NCI-H82 treated with DMSO at 0.1 percent for 48 hours (cell line): ENCODE data around the gene CXCR5.
A peak's percentile ranks its signal among the peaks of the same experiment; 100 is the strongest.

Source experiments
- DNase-seq: peaks from one replicate; lab custom pipeline; 2025; ENCODE audit not compliant: unreplicated experiment; lab: John Stamatoyannopoulos, UW

CXCR5 gene

DNA sequence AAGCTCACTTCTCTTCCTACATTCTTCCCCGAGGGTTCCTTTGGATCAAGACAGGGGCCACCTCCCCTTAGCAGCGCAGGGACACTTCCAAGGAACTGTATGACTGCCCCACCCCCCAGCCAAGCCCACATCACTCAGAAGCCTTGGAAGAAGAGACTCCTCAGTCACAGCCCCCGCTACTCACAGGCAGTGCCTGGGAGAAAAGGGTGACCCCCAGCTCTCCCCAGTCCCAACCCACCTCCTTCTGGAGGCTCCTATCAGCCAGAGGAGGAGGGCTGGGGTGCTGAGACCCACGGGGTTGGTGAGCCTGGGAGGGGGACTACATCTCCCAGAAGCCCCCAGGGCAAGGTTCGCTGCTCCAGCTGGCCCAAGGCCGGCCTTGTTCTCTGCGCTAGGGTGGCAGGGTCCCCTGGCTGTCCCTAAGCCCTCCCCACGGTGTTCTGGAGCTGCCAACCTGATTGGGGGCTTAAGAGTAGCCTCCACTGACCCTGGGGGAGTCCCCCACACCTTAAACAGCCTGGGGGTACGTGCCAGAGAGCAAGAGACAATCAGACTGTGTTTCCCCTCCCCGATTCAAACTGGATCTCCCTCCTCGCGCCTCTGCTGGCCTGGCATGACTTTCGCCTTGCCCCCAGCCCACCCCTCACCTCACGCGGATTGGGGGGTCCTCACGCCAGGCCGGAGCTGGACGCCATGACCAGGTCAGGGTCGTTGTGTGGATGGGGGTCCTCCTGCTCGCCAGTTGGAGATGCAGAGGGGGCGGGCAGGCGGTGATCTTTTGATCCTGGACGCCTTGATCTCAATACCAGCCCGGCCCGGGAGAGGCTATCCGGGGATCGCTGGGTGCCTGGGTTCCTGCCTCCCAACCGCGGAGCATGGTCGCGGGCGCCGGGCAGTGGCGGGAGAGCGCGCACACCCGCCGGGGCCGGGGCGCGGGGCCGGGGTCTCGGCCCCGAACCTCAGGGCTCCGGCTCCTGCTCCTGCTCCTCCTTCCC lies 41.2 kb downstream of the CXCR5 start:
- DNase-seq: no peak

GRCh38 chr11:118927554-118928100 lies 43.9 kb downstream of the CXCR5 start:
- DNase-seq: no peak

GRCh38 chr11:118928101-118928869 lies 44.6 kb downstream of the CXCR5 start:
- peak; percentile 78 for DNase-seq

- DNase-seq: peak; percentile 62
Measured at GRCh38 chr11:118928870-118929500, 45.3 kb downstream of the CXCR5 start.

DNA sequence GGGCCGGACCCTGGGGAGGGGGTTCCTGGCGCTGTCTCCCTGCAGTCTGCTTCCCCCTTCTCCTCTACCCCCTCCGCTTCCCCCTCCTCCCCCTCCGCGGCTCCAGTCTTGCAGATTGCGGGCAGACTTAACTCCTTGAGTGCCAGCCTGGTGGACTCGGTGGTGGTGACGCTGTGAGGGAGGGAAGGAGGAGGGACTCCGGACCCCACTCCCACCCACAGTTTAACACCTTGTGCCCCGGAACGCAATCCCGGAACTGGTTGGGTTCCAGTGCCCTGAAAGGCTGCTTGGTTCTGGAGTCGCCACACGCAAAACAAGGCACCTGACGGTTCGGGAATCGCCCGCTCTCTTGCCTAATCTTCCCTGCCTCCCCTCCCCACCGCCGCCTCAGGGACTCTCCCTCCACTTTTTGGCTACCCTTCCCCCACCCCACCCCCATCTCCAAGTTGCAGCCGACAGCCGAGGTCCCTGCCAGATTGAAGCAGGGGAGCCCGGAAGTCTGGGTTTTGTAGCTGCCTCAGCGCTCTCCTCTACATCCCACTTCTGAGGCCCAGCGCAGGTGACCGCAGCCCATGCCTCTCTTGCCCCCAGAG lies 45.9 kb downstream of the CXCR5 start:
- peak; percentile 62 for DNase-seq

- peak; percentile 22 for DNase-seq
Measured at GRCh38 chr11:118930094-118930712, 46.5 kb downstream of the CXCR5 start.

DNA sequence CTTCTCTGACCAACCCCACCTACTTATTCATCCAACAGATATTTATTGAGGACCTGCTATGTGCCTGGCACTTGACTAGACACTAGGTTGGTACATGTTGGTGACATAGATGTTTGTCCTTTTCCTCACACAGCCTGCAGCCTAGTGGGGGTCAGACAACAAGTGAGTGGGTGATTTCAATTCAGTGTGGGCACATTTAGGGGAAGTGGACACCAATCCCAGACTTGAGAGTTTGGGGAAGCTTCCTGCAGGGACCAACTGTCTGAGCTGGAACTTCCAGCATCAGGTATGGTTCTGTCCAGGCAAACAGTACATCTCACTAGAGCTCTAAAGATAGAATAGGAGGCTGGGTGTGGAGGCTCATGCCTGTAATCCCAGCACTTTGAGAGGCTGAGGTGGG lies 47.9 kb downstream of the CXCR5 start:
- no peak for DNase-seq

GRCh38 chr11:118933486-118933885 lies 49.8 kb downstream of the CXCR5 start:
- no peak for DNase-seq

- no peak for DNase-seq
Measured at GRCh38 chr11:118935376-118935775, 51.7 kb downstream of the CXCR5 start.

GRCh38 chr11:118938491-118939403 lies 55.1 kb downstream of the CXCR5 start:
- no peak for DNase-seq

DNA sequence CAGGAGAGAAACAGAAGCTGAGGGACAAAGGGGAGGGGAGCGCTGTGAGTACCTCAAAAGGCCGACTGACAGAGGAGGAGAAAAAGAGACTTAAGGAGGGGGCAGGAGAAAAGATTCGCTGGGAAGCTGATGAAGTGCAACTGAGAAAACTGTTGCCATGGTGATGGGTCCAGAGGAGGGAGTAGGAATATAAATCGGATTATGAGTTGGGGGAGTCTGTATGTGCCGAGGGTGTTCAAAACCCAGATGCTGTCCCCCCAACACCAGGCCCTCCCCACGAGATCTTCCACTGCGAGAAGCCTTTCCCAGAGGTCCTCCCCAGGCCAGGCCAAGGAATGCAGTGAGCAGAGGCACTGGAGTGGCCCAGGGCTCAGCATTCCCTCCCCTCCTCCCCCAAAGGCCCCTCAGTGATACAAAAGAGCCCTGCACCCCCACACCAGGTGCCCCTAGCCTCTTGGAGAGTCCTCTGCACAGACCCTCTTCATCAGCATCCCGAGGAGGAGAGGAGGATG lies 55.8 kb downstream of the CXCR5 start:
- no peak for DNase-seq

DNA sequence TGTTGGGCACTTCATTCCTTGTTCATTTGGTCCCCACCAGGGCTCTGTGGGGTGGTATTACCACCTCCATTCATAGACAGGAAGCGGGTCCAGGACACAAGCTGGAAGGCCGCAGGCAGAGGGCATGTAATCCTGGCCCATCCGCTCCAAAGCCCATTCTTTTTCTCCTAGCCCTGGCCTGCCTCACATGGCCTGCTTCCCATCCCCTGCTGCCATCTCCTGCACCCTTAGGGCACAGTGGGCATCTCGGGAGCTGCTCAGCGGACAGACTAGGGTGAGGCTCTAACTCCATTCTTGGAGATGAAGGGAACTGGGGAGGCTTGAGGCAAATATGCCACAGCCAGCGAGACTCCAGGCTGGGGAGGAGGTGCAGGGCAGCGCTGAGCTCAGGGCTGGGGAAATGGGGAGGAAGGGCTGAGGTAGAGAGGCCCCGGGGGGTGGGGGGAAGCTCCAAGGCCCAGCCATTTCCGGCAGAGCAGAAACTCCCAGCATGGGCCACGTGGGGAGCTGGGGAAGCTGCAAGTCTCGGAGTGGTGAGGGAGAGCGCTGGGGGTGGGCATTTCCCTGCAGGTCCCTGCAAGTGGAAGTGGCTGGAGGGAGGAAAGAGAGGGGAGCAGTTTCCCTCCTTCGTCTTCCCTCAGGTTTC lies 56.4 kb downstream of the CXCR5 start:
- no peak for DNase-seq

DNA sequence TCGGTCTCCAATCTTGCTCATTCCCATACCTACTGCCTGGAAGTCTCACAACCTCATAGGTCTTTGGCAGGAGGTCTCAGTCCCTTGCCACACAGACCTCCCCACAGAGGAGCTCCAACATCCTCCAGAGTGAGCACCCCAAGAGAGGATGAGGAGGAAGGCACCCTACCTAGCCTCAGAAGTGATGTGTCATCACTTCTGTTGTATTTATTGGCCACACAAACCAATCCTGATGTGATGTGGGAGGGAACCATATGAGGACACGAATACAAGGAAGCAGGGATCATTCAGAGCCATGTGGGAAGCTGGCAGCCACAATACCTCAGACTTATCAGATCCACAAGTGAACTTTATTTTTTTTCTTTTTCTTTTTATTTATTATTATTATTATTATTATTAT lies 63.4 kb downstream of the CXCR5 start:
- no peak for DNase-seq
